Measurements from ENCODE around the gene LGR6.
"Not testable (repeated sequence)": the region's sequence is repeated elsewhere in the genome, so short reads cannot be mapped to it uniquely, and the experiment has no call there.

LGR6 gene, protein sequence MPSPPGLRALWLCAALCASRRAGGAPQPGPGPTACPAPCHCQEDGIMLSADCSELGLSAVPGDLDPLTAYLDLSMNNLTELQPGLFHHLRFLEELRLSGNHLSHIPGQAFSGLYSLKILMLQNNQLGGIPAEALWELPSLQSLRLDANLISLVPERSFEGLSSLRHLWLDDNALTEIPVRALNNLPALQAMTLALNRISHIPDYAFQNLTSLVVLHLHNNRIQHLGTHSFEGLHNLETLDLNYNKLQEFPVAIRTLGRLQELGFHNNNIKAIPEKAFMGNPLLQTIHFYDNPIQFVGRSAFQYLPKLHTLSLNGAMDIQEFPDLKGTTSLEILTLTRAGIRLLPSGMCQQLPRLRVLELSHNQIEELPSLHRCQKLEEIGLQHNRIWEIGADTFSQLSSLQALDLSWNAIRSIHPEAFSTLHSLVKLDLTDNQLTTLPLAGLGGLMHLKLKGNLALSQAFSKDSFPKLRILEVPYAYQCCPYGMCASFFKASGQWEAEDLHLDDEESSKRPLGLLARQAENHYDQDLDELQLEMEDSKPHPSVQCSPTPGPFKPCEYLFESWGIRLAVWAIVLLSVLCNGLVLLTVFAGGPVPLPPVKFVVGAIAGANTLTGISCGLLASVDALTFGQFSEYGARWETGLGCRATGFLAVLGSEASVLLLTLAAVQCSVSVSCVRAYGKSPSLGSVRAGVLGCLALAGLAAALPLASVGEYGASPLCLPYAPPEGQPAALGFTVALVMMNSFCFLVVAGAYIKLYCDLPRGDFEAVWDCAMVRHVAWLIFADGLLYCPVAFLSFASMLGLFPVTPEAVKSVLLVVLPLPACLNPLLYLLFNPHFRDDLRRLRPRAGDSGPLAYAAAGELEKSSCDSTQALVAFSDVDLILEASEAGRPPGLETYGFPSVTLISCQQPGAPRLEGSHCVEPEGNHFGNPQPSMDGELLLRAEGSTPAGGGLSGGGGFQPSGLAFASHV

DNA sequence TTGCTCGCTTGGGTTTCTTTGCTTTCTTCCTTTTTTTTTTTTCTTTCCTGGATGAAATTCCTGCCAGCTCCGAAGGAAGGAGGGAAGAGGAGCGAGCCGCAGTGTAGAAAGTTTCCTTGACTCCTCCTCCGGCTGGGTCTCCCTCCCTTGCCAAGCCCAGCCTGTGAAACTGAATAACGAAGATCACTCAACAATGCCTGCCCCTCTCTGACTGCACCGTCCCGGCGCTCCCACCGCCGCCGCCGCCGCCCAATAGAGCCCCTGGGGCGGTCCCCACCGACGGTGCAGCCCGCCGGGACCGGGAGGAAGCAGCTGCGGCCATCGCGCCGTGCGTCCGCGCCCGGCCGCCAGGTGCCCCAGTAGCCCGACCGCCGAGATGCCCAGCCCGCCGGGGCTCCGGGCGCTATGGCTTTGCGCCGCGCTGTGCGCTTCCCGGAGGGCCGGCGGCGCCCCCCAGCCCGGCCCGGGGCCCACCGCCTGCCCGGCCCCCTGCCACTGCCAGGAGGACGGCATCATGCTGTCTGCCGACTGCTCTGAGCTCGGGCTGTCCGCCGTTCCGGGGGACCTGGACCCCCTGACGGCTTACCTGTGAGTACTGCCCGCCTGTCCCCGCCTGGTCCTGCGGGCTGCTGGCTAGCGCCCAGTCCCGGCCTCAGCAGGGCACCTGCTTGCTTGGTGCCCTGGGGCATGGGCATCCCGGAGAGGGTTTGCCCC is at the start of gene LGR6:
Gene LGR6, plus strand, starts transcription at position 186 of the 714 bp plus-strand sequence. Its CDS starts 191 bp downstream, at position 377.
- no peak within 1 kb of the TSS for H3K4me3 ChIP-seq (ENCODE audit: low read depth, low read length)
- TF ChIP-seq, protein P1, sequence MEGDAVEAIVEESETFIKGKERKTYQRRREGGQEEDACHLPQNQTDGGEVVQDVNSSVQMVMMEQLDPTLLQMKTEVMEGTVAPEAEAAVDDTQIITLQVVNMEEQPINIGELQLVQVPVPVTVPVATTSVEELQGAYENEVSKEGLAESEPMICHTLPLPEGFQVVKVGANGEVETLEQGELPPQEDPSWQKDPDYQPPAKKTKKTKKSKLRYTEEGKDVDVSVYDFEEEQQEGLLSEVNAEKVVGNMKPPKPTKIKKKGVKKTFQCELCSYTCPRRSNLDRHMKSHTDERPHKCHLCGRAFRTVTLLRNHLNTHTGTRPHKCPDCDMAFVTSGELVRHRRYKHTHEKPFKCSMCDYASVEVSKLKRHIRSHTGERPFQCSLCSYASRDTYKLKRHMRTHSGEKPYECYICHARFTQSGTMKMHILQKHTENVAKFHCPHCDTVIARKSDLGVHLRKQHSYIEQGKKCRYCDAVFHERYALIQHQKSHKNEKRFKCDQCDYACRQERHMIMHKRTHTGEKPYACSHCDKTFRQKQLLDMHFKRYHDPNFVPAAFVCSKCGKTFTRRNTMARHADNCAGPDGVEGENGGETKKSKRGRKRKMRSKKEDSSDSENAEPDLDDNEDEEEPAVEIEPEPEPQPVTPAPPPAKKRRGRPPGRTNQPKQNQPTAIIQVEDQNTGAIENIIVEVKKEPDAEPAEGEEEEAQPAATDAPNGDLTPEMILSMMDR (IDR thresholded peaks at IDR 0.05; ENCODE audit: low read depth, low read length), result no peak
- TF ChIP-seq, protein P2, sequence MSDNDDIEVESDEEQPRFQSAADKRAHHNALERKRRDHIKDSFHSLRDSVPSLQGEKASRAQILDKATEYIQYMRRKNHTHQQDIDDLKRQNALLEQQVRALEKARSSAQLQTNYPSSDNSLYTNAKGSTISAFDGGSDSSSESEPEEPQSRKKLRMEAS (IDR thresholded peaks at IDR 0.05; ENCODE audit: low read depth, low read length), result no peak
- no peak for TF ChIP-seq POLR2A (IDR thresholded peaks at IDR 0.05; ENCODE audit: extremely low read depth, insufficient read length)
- no peak for TF ChIP-seq MYC (IDR thresholded peaks at IDR 0.05; ENCODE audit: low read depth, low read length)
- no peak for DNase-seq (ENCODE audit: low read depth)

DNA sequence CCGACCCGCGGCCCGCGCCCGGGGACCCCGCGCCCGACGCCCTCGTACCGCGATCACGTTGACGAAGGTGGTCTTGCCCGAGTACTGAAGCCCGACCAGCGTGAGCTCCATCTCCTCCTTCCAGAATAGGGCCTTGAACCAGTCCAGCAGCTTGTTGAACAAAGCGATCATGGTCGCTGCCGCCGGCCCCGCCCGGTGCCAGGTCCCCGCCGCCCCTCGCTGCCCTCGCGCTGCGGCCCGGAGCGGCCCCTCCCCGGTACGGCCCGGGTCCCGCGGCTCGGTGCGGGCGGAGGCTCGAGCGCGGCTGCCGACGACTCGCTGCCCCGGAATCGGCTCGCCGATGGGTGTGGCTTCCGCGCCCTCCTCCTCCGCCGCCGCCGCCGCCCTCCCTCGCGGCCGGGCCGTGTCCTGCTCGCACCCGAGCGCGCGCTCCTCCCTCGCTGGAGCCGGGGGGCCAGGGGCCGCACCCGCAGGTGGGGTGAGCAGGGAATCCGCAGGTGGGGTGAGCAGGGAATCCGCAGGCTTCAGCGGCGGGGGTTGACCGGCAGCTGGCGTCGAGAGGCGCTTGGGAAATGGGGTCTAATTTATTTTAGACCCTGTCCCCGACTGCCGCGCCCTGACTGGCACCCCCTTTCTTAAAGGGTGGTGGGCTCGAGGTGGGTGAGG is 49.1 kb upstream of the LGR6 start, which contains the start of gene ARL8A:
Gene ARL8A, minus strand, starts transcription at position 336 of the 666 bp plus-strand sequence. Its CDS starts 165 bp downstream, at position 171.
- TF ChIP-seq POLR2A (IDR thresholded peaks at IDR 0.05; ENCODE audit: extremely low read depth, insufficient read length) (peak; percentile 38), MYC (IDR thresholded peaks at IDR 0.05; ENCODE audit: low read depth, low read length) (0 out of 2 replicates have a peak, but pooled peaks have one; percentile 26)
- TF ChIP-seq, protein P2 (IDR thresholded peaks at IDR 0.05; ENCODE audit: low read depth, low read length), result no peak
- TF ChIP-seq, protein P1 (IDR thresholded peaks at IDR 0.05; ENCODE audit: low read depth, low read length), result no peak
- peak within 1 kb of the TSS; percentile 77 for H3K4me3 ChIP-seq (ENCODE audit: low read depth, low read length)
- DNase-seq (ENCODE audit: low read depth), result peak; percentile 68

DNA sequence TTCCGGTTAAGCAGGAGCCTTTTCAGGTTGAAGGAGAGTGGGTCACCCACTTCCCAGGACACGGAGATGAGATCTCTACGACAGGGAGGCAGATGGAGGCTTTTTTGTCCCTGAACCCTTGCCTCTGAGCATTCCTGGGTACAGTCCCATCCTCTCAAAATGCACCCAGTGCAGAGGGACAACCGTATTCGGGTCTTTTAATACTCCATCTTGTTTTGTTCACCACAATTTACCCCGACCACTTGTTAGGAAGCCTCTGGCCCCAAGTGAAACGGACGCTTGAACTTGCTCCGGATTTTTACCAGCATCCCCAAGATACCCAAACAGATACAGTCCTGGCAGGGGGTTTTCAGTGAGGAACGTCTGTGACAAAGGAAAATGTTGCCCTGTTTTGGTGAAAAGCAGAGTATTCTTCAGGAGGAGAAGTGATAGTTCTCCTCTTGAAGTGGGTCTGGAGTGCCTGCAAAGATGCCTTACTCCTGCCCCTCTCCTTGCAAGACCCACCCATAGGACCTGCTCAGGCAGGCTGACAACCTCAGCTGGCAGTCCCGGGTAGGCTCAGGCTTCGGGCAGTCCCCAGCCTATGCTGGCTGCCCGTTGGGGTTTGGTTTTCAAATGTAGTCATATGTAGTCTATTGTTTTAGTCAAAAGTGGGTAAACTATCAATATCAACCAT is 48.4 kb upstream of the LGR6 start:
- DNase-seq (ENCODE audit: low read depth), result peak; percentile 57
- TF ChIP-seq MYC (IDR thresholded peaks at IDR 0.05; ENCODE audit: low read depth, low read length) (0 out of 2 replicates have a peak, but pooled peaks have one; percentile 4), POLR2A (IDR thresholded peaks at IDR 0.05; ENCODE audit: extremely low read depth, insufficient read length) (no peak)
- H3K4me3 ChIP-seq (ENCODE audit: low read depth, low read length), result peak overlapping the region; percentile 62

DNA sequence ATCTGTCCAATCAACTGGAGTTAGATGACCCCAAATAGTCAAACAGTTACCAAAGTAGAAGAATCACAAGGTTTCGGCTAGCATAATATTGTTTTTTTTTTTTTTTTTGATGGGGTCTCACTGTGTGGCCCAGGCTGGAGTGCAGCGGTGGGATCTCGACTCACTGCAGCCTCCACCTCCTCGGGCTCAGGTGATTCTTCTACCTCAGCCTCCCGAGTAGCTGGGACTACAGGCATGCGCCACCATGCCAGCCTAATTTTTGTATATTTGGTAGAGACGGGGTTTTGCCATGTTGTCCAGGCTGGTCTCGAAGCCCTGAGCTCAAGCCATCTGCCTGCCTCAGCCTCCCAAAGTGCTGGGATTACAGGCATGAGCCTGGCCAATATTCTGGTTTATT is 47.9 kb upstream of the LGR6 start:
- H3K4me3 ChIP-seq (ENCODE audit: low read depth, low read length); DNase-seq (ENCODE audit: low read depth): not testable (repeated sequence)

DNA sequence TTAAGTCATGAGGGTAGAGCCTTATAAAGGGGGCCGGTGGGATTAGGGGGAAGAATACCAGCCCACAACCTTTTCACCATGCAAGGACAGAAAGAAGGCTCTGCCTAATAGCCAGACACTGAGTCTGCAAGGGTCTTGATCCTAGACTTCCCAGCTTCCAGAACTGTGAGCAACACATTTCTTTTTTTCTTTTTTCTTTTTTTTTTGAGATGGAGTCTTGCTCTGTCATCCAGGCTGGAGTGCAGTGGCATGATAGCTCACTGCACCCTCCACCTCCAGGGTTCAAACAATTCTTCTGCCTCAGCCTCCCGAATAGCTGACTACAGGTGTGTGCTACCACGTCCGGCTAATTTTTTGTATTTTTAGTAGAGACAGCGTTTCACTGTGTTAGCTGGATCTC is 47.3 kb upstream of the LGR6 start:
- no peak overlapping the region for H3K4me3 ChIP-seq (ENCODE audit: low read depth, low read length)
- no peak for TF ChIP-seq MYC (IDR thresholded peaks at IDR 0.05; ENCODE audit: low read depth, low read length)
- no peak for TF ChIP-seq POLR2A (IDR thresholded peaks at IDR 0.05; ENCODE audit: extremely low read depth, insufficient read length)
- DNase-seq (ENCODE audit: low read depth), result no peak

DNA sequence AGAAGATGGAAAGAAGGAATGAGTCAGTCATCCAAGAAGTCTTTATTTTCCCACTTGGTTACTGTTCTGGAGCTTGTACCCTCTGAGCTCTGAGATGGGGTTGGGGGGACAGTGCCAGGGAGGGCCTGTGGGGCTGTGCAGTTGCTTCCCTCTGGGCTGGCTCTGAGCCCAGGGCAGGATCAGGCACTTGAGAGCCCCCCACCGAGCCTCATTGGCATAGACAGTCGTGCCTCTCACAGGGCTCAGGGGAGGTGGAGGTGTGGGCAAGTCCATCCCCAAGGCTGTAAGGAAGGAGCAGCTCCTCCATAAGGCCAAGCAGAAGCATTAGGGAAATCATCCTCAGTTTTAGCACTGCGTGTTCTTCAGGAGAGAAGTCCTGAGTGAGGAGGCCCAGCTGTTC is 46.6 kb upstream of the LGR6 start:
- H3K4me3 ChIP-seq (ENCODE audit: low read depth, low read length), result no peak overlapping the region
- no peak for DNase-seq (ENCODE audit: low read depth)

More for the DNA sequence above, 46.6 kb upstream of the LGR6 start:
- TF ChIP-seq, protein P2 (IDR thresholded peaks at IDR 0.05; ENCODE audit: low read depth, low read length), result no peak
- TF ChIP-seq, protein P1 (IDR thresholded peaks at IDR 0.05; ENCODE audit: low read depth, low read length), result no peak
- TF ChIP-seq POLR2A (IDR thresholded peaks at IDR 0.05; ENCODE audit: extremely low read depth, insufficient read length) (no peak), MYC (IDR thresholded peaks at IDR 0.05; ENCODE audit: low read depth, low read length) (no peak)

Measured in NB4 (cell line).